D721Med (cell line): ENCODE results near the gene CHRM4.
A peak's percentile ranks its signal among the peaks of the same experiment; 100 is the strongest.

Experiments used
- DNase-seq: peaks from one replicate; pipeline ENCODE4 v3.0.0; 2011; ENCODE audit warnings: low spot score; ENCODE audit not compliant: insufficient read length
- FAIRE-seq: peaks from 2 replicates; lab custom pipeline; 2011; peaks lifted over from hg19 to GRCh38; lab: Jason Lieb, UNC
- TF ChIP-seq, protein P1 (sequence below): IDR thresholded peaks from 2 replicates; pipeline ENCODE4 v1.5.1; 2012; ENCODE audit warnings: mild to moderate bottlenecking, control low read depth; ENCODE audit not compliant: insufficient read depth; ENCODE audit errors: missing control alignments

Gene CHRM4

DNA sequence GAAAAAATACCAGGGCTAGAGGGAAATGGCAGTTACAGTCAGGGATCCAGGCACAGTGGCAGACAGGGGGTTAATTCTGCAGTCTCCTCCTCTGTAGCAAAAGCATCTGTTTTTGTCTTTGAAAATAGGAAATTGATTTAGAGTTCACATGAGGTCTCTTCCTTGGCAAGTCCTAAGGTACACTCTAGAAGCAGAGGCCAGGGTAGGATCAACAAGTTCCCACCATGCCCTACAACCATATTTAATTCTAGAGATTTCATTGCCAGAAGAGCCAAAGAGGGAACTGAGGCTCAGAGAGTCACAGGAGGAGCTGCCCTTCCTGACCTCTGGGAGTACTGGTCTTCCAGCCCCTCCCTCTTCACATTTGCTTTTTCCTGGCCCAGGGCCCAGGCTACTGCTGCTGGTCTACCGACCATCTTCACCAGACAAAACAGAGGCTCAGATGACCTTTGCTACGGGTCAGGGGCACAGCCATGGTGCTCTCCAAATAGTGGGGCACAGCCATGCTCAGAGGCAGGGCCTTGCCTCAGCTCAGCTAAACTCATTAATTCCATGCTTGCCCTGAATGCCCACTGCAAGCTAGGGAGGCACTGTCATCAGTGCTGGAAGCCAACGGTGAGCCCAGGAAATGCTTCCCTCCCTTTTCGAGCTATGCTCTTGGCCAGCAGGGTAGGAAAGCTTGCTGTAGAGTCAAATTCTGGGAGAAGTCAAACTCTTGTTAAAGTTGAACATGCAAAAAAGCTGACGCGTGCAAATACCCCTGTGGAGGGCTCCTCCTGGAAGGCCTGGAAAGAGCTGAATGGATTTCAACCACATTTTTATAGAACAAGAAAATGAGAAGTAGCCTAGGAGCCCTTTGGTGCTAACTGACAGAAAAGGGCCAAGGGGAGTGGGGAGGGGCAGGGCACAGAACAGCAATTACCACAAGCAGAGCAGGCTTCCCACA lies 11.7 kb upstream of the CHRM4 start:
- FAIRE-seq (no peak), DNase-seq (no peak)
- TF ChIP-seq, protein P1, sequence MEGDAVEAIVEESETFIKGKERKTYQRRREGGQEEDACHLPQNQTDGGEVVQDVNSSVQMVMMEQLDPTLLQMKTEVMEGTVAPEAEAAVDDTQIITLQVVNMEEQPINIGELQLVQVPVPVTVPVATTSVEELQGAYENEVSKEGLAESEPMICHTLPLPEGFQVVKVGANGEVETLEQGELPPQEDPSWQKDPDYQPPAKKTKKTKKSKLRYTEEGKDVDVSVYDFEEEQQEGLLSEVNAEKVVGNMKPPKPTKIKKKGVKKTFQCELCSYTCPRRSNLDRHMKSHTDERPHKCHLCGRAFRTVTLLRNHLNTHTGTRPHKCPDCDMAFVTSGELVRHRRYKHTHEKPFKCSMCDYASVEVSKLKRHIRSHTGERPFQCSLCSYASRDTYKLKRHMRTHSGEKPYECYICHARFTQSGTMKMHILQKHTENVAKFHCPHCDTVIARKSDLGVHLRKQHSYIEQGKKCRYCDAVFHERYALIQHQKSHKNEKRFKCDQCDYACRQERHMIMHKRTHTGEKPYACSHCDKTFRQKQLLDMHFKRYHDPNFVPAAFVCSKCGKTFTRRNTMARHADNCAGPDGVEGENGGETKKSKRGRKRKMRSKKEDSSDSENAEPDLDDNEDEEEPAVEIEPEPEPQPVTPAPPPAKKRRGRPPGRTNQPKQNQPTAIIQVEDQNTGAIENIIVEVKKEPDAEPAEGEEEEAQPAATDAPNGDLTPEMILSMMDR: no peak

DNA sequence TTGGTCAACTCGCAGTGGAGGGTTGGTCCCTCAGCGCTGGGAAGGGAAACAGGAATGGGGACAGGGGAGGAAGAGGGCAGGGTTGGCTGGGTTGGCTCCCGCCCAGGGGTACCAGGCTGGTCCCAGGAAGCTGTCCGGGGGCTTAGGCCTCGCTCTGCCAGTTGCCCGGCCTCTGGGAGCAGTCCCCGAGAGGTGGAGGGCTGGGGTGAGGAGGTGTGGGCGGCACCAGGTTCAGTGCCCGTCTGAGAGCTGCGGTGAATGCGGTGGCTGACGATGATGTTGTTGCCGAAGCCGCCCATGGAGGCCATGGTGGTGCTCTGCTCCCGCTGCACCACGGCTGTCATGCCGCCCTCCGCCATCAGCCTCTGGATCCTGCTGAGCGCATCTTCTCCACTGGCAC lies 6.0 kb upstream of the CHRM4 start:
- DNase-seq: peak; percentile 12
- TF ChIP-seq, protein P1: no peak
- no peak for FAIRE-seq

DNA sequence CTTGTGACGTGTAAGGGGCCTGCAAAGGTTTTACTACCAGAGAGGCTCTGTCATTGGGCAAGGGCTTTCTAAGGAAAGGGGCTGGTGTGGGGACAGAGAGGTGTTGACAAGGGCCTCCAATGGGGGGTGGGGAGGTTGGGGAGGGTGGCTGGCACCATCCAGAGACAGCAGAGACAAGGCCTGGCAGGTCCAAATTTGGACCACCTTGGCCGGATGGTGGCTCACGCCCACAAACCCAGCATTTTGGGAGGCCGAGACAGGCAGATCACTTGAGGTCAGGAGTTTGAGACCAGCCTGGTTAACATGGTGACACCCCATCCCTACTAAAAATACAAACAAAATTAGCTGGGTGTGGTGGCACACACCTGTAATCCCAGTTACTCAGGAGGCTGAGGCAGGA lies 2.2 kb upstream of the CHRM4 start:
- FAIRE-seq (no peak), DNase-seq (no peak)
- TF ChIP-seq, protein P1: no peak

- DNase-seq (no peak), FAIRE-seq (no peak)
- TF ChIP-seq, protein P1: no peak
Measured at GRCh38 chr11:46393231-46393616, 1.6 kb upstream of the CHRM4 start.

DNA sequence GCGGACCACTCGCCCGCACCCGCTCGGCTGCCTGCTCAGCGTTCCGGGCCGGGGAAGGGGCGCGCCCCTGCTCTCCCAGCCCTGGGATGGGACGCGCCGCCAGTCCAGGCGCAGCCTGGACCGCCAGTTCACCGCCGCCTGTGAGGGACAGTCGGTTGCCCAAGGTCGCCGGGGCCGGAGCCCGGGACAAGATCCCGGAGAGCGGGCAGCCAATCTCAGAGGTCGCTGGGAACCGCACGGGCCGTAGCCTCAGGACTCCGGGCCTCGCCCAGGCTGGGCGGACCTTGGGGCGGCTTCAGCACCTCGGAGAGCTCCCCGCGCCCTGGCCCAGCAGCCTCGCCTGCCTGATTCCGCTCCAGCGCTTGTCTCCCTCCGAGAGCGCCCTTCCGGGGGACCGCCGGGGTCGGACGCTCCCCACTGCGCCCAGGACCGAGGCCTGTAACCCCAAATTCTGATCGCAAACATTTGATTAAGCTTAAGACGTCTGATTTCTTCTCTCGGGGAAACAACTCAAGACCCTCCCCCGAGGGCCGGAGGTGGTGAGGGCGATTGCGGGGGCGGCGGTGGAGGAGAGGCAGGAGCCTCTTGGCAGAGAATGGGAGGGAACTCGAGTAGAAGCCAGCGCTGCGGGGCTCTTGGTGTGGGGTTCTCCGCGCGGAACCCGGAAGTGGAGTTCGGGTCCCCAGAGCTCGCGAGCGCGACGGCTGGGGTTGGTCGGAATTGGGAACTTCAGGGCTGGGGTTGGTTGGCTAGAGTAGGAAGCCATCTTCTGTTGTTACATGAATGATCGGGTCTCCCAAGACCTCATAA lies 1.1 kb upstream of the CHRM4 start:
- TF ChIP-seq, protein P1: no peak
- FAIRE-seq: no peak
- no peak for DNase-seq

- TF ChIP-seq, protein P1: no peak
- FAIRE-seq (no peak), DNase-seq (no peak)
Measured at GRCh38 chr11:46391186-46391577, 394 bp downstream of the CHRM4 start.
